Sigmoid colon (tissue), 4 donors: ENCODE measurements around the gene KRT40.

Experiments
- POLR2A ChIP-seq, 2 donors: fragments of 450-650 bp; IDR thresholded peaks; one replicate each; pipeline ENCODE4 v1.6.1; 2016; ENCODE audit warnings: antibody characterized with exemption in 2 of 2, mild to moderate bottlenecking in 2 of 2, moderate library complexity in 2 of 2
- POLR2AphosphoS5 ChIP-seq, 4 donors: sonication (generic); formaldehyde crosslinking; IDR thresholded peaks; one replicate each; pipeline ENCODE4 v1.6.1; 2017; ENCODE audit warnings: antibody characterized with exemption in 4 of 4
- TF ChIP-seq, protein P1 (sequence below), 4 experiments: fragments of 450-650 bp in 3 of 4; fragments of 200-600 bp in 1 of 4; IDR thresholded peaks; one replicate each; pipeline ENCODE4 v1.5.1; 2016 to 2019; ENCODE audit warnings: antibody characterized with exemption in 4 of 4, mild to moderate bottlenecking in 3 of 4, moderate library complexity in 2 of 4

DNA sequence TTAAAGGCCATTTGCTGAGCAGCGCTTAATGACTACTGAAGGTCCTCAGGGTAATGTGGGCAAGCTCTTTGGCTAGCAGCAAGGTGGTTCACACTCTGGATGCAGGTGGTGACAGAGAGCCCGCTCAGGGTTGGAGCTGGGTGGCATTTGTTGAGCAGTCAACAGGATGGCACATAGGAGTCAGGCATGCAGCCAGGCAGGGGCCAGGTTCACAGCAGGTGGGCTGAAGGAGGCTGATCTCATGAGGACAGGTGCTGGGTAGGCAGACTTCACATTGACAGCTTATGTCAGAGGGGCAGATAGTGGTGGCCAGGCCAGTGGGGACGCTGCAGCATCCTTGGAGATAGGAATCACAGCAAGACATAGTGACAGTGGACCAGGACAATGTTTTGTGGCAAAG is 20.3 kb upstream of the KRT40 start:
- TF ChIP-seq, protein P1, sequence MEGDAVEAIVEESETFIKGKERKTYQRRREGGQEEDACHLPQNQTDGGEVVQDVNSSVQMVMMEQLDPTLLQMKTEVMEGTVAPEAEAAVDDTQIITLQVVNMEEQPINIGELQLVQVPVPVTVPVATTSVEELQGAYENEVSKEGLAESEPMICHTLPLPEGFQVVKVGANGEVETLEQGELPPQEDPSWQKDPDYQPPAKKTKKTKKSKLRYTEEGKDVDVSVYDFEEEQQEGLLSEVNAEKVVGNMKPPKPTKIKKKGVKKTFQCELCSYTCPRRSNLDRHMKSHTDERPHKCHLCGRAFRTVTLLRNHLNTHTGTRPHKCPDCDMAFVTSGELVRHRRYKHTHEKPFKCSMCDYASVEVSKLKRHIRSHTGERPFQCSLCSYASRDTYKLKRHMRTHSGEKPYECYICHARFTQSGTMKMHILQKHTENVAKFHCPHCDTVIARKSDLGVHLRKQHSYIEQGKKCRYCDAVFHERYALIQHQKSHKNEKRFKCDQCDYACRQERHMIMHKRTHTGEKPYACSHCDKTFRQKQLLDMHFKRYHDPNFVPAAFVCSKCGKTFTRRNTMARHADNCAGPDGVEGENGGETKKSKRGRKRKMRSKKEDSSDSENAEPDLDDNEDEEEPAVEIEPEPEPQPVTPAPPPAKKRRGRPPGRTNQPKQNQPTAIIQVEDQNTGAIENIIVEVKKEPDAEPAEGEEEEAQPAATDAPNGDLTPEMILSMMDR (IDR thresholded peaks at IDR 0.05) = no peak
- TF ChIP-seq POLR2AphosphoS5 (IDR thresholded peaks at IDR 0.05) (no peak), POLR2A (IDR thresholded peaks at IDR 0.05) (no peak)
